DMS79 treated with DMSO at 0.1 percent for 48 hours (cell line): ENCODE results near the gene SRRM2.
A peak's percentile ranks its signal among the peaks of the same experiment; 100 is the strongest.

ENCODE experiments used
- DNase-seq: peaks from one replicate; lab custom pipeline; 2025; lab: John Stamatoyannopoulos, UW

Gene SRRM2

GRCh38 chr16:2798723-2799204, 46.3 kb downstream of the SRRM2 start:
- DNase-seq: no peak

- DNase-seq: no peak
Observed at GRCh38 chr16:2799205-2799858, 46.9 kb downstream of the SRRM2 start.

- peak; percentile 11 for DNase-seq
Observed at GRCh38 chr16:2799859-2800226, 47.4 kb downstream of the SRRM2 start.

- no peak for DNase-seq
Observed at GRCh38 chr16:2803545-2804195, 51.2 kb downstream of the SRRM2 start.

- DNase-seq: no peak
Observed at GRCh38 chr16:2804728-2805127, 52.3 kb downstream of the SRRM2 start.

GRCh38 chr16:2806286-2806685, 53.8 kb downstream of the SRRM2 start:
- DNase-seq: no peak

- DNase-seq: no peak
Observed at GRCh38 chr16:2808181-2808580, 55.7 kb downstream of the SRRM2 start.

GRCh38 chr16:2809149-2809760, 56.8 kb downstream of the SRRM2 start:
- DNase-seq: no peak

GRCh38 chr16:2810651-2811050, 58.2 kb downstream of the SRRM2 start:
- no peak for DNase-seq

- DNase-seq: no peak
Observed at GRCh38 chr16:2811703-2812471, 59.4 kb downstream of the SRRM2 start.

- DNase-seq: no peak
Observed at GRCh38 chr16:2813771-2814221, 61.4 kb downstream of the SRRM2 start.

- DNase-seq: no peak
Observed at GRCh38 chr16:2814551-2815298, 62.3 kb downstream of the SRRM2 start.

- no peak for DNase-seq
Observed at GRCh38 chr16:2815299-2815771, 62.9 kb downstream of the SRRM2 start.

GRCh38 chr16:2816751-2817339, 64.4 kb downstream of the SRRM2 start, which contains the start of gene PRSS21:
Gene PRSS21 (plus strand): TSS chr16:2817237. CDS start chr16:2817269, 32 bp downstream.
- no peak for DNase-seq

GRCh38 chr16:2817340-2818271, 65.2 kb downstream of the SRRM2 start:
- no peak for DNase-seq

- DNase-seq: no peak
Observed at GRCh38 chr16:2818272-2818876, 65.9 kb downstream of the SRRM2 start.

- no peak for DNase-seq
Observed at GRCh38 chr16:2819179-2819938, 66.9 kb downstream of the SRRM2 start.

- no peak for DNase-seq
Observed at GRCh38 chr16:2819939-2820835, 67.7 kb downstream of the SRRM2 start.
